GM21390 (cell line): ENCODE measurements around the gene STOML1.

Experiments
- ATAC-seq: cut with Tn5 transposase; IDR thresholded peaks from one replicate; pipeline ENCODE4 v1.9.1; 2021; ENCODE audit not compliant: unreplicated experiment

Gene STOML1

GRCh38 chr15:73991726-73992593 is at the start of gene STOML1:
Gene STOML1, minus strand, starts transcription at chr15:73992295. Its CDS starts 72 bp downstream, at chr15:73992223.
- peak; percentile 64 for ATAC-seq

- no peak for ATAC-seq
These were observed 49.2 kb upstream of the STOML1 start for GRCh38 chr15:74041311-74041756.

GRCh38 chr15:74040109-74040850 is 48.2 kb upstream of the STOML1 start:
- no peak for ATAC-seq

- no peak for ATAC-seq
These were observed 47.5 kb upstream of the STOML1 start for GRCh38 chr15:74039656-74040010.

- ATAC-seq = no peak
These were observed 46.9 kb upstream of the STOML1 start for GRCh38 chr15:74038707-74039655.

- ATAC-seq = no peak
These were observed 45.3 kb upstream of the STOML1 start for GRCh38 chr15:74037171-74038117.

- no peak for ATAC-seq
These were observed 44.4 kb upstream of the STOML1 start for GRCh38 chr15:74036271-74037170.

- ATAC-seq = no peak
These were observed 43.3 kb upstream of the STOML1 start for GRCh38 chr15:74035121-74036017.

- ATAC-seq = no peak
These were observed 42.2 kb upstream of the STOML1 start for GRCh38 chr15:74034206-74034755.

GRCh38 chr15:74032606-74033561 is 40.8 kb upstream of the STOML1 start:
- no peak for ATAC-seq

- no peak for ATAC-seq
These were observed 40.0 kb upstream of the STOML1 start for GRCh38 chr15:74032046-74032445.

- ATAC-seq = no peak
These were observed 36.6 kb upstream of the STOML1 start for GRCh38 chr15:74028646-74029045.

- no peak for ATAC-seq
These were observed 35.6 kb upstream of the STOML1 start for GRCh38 chr15:74027688-74028087.

GRCh38 chr15:74025436-74025835 is 33.3 kb upstream of the STOML1 start:
- ATAC-seq = no peak

- ATAC-seq = no peak
These were observed 32.6 kb upstream of the STOML1 start for GRCh38 chr15:74024687-74025086.

- no peak for ATAC-seq
These were observed 30.8 kb upstream of the STOML1 start for GRCh38 chr15:74022706-74023470.
